Measurements from ENCODE around the gene PCDHGB7. TPM values are rescaled to one million over a fixed set of nuclear protein-coding genes. Genes with fewer than 3 reads are reported as not detected.
A peak's percentile ranks its signal among the peaks of the same experiment; 100 is the strongest.
"Not testable (repeated sequence)": the region's sequence is repeated elsewhere in the genome, so short reads cannot be mapped to it uniquely, and the experiment has no call there.

Gene PCDHGB7
- polyA plus RNA-seq, 3 donors from 2014 or later, result 0.13 TPM; not detected in 2

DNA sequence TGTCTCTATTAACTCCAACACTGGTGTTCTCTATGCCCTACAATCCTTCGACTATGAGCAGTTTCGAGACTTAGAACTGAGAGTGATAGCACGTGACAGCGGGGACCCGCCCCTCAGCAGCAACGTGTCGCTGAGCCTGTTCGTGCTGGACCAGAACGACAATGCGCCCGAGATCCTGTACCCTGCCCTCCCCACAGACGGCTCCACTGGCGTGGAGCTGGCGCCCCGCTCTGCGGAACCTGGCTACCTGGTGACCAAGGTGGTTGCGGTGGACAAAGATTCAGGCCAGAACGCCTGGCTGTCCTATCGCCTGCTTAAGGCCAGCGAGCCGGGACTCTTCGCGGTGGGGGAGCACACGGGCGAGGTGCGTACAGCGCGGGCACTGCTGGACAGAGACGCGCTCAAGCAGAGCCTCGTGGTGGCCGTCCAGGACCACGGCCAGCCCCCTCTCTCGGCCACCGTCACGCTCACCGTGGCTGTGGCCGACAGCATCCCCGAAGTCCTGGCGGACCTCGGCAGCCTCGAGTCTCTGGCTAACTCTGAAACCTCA lies 5.3 kb downstream of the PCDHGB7 start:
- Mint-ChIP-seq H3K4me1 (peaks cover 9 to 29% of the 10 kb centered on the region in 2 donors), H3K27me3 (ENCODE audit: low read depth in 3 of 3) (peaks cover 47 to 62% (median 53%) of the 10 kb centered on the region in 3 donors), H3K9me3 (peaks cover 12 to 45% (median 35%) of the 10 kb centered on the region in 6 donors), H3K27ac (no peak overlapping the region), H3K4me3 (peak overlapping the region in 1 of 5 donors; percentile 64), H3K36me3 (peaks cover 0 to 13% (median 11%) of the 10 kb centered on the region in 3 donors)
- no peak for DNase-seq

- DNase-seq, result no peak
- H3K4me3 Mint-ChIP-seq, result no peak overlapping the region
These were observed 10.4 kb downstream of the PCDHGB7 start for GRCh38 chr5:141427783-141428426.

GRCh38 chr5:141430332-141431113 lies 13.0 kb downstream of the PCDHGB7 start, which contains the start of gene PCDHGA12:
Gene PCDHGA12, plus strand, starts transcription at chr5:141430507. Its CDS starts 253 bp downstream, at chr5:141430760.
- peaks cover 32 to 49% (median 36%) of the 10 kb centered on the region in 3 donors for H3K27me3 Mint-ChIP-seq (ENCODE audit: low read depth in 3 of 3)
- peaks cover 12 to 40% (median 27%) of the 10 kb centered on the region in 6 donors for H3K9me3 Mint-ChIP-seq
- peaks cover 5 to 14% (median 11%) of the 10 kb centered on the region in 3 donors for H3K36me3 Mint-ChIP-seq
- DNase-seq, result peak in 2 of 3 donors; percentile 22 to 42
- peak within 1 kb of the TSS in 3 of 6 donors; percentile 32 to 63 (median 57) for H3K27ac Mint-ChIP-seq
- H3K4me3 Mint-ChIP-seq, result peak within 1 kb of the TSS; percentile 72 to 89 (median 78)
- peaks cover 19 to 22% of the 10 kb centered on the region in 2 donors for H3K4me1 Mint-ChIP-seq

More at GRCh38 chr5:141427783-141428426, 10.4 kb downstream of the PCDHGB7 start:
- Mint-ChIP-seq H3K36me3 (peaks cover 5 to 14% (median 8%) of the 10 kb centered on the region in 3 donors), H3K4me1 (peaks cover 18 to 22% of the 10 kb centered on the region in 2 donors), H3K27ac (no peak overlapping the region), H3K27me3 (ENCODE audit: low read depth in 3 of 3) (peaks cover 33 to 45% (median 35%) of the 10 kb centered on the region in 3 donors), H3K9me3 (peaks cover 10 to 35% (median 24%) of the 10 kb centered on the region in 6 donors)

DNA sequence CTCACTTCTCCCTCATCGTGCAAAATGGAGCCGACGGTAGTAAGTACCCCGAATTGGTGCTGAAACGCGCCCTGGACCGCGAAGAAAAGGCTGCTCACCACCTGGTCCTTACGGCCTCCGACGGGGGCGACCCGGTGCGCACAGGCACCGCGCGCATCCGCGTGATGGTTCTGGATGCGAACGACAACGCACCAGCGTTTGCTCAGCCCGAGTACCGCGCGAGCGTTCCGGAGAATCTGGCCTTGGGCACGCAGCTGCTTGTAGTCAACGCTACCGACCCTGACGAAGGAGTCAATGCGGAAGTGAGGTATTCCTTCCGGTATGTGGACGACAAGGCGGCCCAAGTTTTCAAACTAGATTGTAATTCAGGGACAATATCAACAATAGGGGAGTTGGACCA lies 13.8 kb downstream of the PCDHGB7 start:
- Mint-ChIP-seq H3K27me3 (ENCODE audit: low read depth in 3 of 3) (peaks cover 32 to 45% (median 36%) of the 10 kb centered on the region in 3 donors), H3K9me3 (peaks cover 12 to 40% (median 27%) of the 10 kb centered on the region in 6 donors), H3K4me1 (peaks cover 19 to 22% of the 10 kb centered on the region in 2 donors), H3K27ac (peak overlapping the region in 1 of 6 donors; percentile 57), H3K4me3 (peak overlapping the region; percentile 72 to 89 (median 78)), H3K36me3 (peaks cover 5 to 14% (median 11%) of the 10 kb centered on the region in 3 donors)
- peak in 1 of 3 donors; percentile 12 for DNase-seq

DNA sequence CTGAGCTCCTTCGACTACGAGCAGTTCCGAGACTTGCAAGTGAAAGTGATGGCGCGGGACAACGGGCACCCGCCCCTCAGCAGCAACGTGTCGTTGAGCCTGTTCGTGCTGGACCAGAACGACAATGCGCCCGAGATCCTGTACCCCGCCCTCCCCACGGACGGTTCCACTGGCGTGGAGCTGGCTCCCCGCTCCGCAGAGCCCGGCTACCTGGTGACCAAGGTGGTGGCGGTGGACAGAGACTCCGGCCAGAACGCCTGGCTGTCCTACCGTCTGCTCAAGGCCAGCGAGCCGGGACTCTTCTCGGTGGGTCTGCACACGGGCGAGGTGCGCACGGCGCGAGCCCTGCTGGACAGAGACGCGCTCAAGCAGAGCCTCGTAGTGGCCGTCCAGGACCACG lies 14.8 kb downstream of the PCDHGB7 start:
- peaks cover 28 to 38% (median 36%) of the 10 kb centered on the region in 3 donors for H3K27me3 Mint-ChIP-seq (ENCODE audit: low read depth in 3 of 3)
- peaks cover 19 to 22% of the 10 kb centered on the region in 2 donors for H3K4me1 Mint-ChIP-seq
- peak overlapping the region in 4 of 5 donors; percentile 48 to 84 (median 66) for H3K4me3 Mint-ChIP-seq
- not testable (repeated sequence) for DNase-seq, H3K27ac Mint-ChIP-seq
- H3K9me3 Mint-ChIP-seq, result peaks cover 12 to 34% (median 27%) of the 10 kb centered on the region in 6 donors
- peaks cover 5 to 14% (median 11%) of the 10 kb centered on the region in 3 donors for H3K36me3 Mint-ChIP-seq

- peaks cover 28 to 39% (median 37%) of the 10 kb centered on the region in 3 donors for H3K27me3 Mint-ChIP-seq (ENCODE audit: low read depth in 3 of 3)
- H3K4me1 Mint-ChIP-seq, result peaks cover 19 to 22% of the 10 kb centered on the region in 2 donors
- H3K9me3 Mint-ChIP-seq, result peaks cover 12 to 34% (median 27%) of the 10 kb centered on the region in 6 donors
- not testable (repeated sequence) for H3K4me3 Mint-ChIP-seq, DNase-seq, H3K27ac Mint-ChIP-seq
- peaks cover 5 to 14% (median 11%) of the 10 kb centered on the region in 3 donors for H3K36me3 Mint-ChIP-seq
These were observed 15.2 kb downstream of the PCDHGB7 start for GRCh38 chr5:141432726-141433125.

GRCh38 chr5:141434006-141434405 lies 16.5 kb downstream of the PCDHGB7 start:
- Mint-ChIP-seq H3K4me1 (peaks cover 19 to 22% of the 10 kb centered on the region in 2 donors), H3K27me3 (ENCODE audit: low read depth in 3 of 3) (peaks cover 23 to 39% (median 36%) of the 10 kb centered on the region in 3 donors), H3K4me3 (no peak overlapping the region), H3K27ac (no peak overlapping the region), H3K36me3 (peaks cover 0 to 11% (median 8%) of the 10 kb centered on the region in 3 donors), H3K9me3 (peaks cover 12 to 33% (median 23%) of the 10 kb centered on the region in 6 donors)
- no peak for DNase-seq

DNA sequence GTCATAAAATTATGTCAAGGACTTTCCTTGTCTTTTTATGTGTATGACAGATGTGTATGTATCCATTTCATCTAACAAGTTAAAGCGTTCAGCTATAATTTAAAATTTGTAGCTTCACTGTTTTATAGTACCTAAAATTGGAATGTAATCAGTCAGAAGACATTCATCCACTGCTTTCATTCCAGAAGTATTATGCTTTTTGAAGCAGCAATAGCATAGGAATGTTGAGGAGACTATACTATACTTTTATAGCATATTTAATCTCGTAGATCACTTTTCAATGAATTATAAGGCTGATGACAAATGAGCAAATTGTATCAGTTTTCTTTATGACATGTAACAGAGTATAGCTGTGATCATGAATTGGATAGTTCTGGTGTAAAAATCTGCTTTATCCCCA lies 19.7 kb downstream of the PCDHGB7 start:
- Mint-ChIP-seq H3K4me1 (peaks cover under 1 to 1% of the 10 kb centered on the region in 2 donors), H3K4me3 (no peak overlapping the region), H3K9me3 (peaks cover 2 to 12% (median 6%) of the 10 kb centered on the region in 6 donors), H3K27me3 (ENCODE audit: low read depth in 3 of 3) (peaks cover 4 to 19% (median 18%) of the 10 kb centered on the region in 3 donors), H3K27ac (no peak overlapping the region), H3K36me3 (peaks cover 0 to 3% (median 0%) of the 10 kb centered on the region in 3 donors)
- no peak for DNase-seq

- Mint-ChIP-seq H3K27ac (no peak overlapping the region), H3K27me3 (ENCODE audit: low read depth in 3 of 3) (peaks cover 0 to 9% (median 6%) of the 10 kb centered on the region in 3 donors), H3K4me3 (no peak overlapping the region), H3K4me1 (no peaks in the 10 kb centered on the region), H3K9me3 (peaks cover 0 to under 1% (median 0%) of the 10 kb centered on the region in 6 donors), H3K36me3 (no peaks in the 10 kb centered on the region)
- DNase-seq, result no peak
These were observed 22.1 kb downstream of the PCDHGB7 start for GRCh38 chr5:141439411-141440141.

DNA sequence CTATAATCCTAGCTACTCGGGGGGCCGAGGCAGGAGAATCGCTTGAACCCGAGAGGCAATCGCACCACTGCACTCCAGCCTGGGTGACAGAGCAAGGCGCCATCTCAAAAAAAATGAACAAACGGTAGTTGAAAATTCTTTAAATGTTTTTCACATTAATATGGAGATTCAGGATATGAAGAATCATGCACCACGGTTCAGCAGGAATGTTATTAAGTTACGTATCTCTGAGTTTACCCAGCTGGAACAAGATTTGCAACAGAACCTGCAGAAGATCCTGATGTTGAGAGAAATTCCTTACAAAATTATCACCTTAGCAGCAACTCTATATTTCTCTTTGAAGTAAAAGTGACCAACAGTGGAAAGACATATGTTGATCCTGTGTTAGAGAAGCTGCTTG lies 22.9 kb downstream of the PCDHGB7 start:
- peaks cover 0 to 9% (median 5%) of the 10 kb centered on the region in 3 donors for H3K27me3 Mint-ChIP-seq (ENCODE audit: low read depth in 3 of 3)
- H3K4me1 Mint-ChIP-seq, result no peaks in the 10 kb centered on the region

GRCh38 chr5:141441571-141442170 lies 24.2 kb downstream of the PCDHGB7 start:
- Mint-ChIP-seq H3K4me3 (no peak overlapping the region), H3K4me1 (no peaks in the 10 kb centered on the region), H3K27ac (no peak overlapping the region), H3K27me3 (ENCODE audit: low read depth in 3 of 3) (peaks cover 0 to 9% (median 6%) of the 10 kb centered on the region in 3 donors), H3K9me3 (peaks cover 0 to 2% (median 0%) of the 10 kb centered on the region in 6 donors), H3K36me3 (no peaks in the 10 kb centered on the region)
- DNase-seq, result no peak

More for the DNA sequence above, 22.9 kb downstream of the PCDHGB7 start:
- H3K9me3 Mint-ChIP-seq, result peaks cover 0 to 2% (median 0%) of the 10 kb centered on the region in 6 donors
- no peak overlapping the region for H3K4me3 Mint-ChIP-seq
- H3K36me3 Mint-ChIP-seq, result no peaks in the 10 kb centered on the region
- no peak for DNase-seq
- H3K27ac Mint-ChIP-seq, result no peak overlapping the region

DNA sequence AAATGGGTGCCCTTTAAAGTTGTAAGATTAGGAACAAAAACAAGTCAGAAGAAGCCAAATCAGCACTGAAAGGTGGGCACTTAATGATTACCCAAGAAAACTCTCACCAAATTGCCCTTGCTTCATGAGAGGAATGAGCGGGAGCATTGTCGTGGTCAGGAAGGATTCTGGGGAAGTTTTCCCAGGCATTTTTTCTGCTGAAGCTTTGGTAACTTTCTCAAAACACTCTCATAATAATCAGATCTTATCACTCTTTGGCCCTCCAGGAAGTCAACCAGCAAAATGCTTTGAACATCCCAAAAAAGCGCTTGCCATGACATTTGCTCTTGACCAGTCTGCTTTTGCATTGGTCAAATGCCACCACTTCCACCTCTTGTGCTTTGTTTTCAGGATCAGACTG lies 47.9 kb downstream of the PCDHGB7 start:
- Mint-ChIP-seq H3K27me3 (ENCODE audit: low read depth in 3 of 3) (peaks cover 0 to 6% (median 4%) of the 10 kb centered on the region in 3 donors), H3K9me3 (no peaks in the 10 kb centered on the region), H3K27ac (peak overlapping the region in 1 of 6 donors; percentile 24), H3K36me3 (peaks cover 0 to 4% (median 0%) of the 10 kb centered on the region in 3 donors), H3K4me3 (no peak overlapping the region), H3K4me1 (no peaks in the 10 kb centered on the region)
- DNase-seq, result no peak
